Caco-2 (cell line): ENCODE measurements around the gene FITM2. TPM values are rescaled to one million over a fixed set of nuclear protein-coding genes. Genes with fewer than 3 reads are reported as not detected.
A peak's percentile ranks its signal among the peaks of the same experiment; 100 is the strongest.

Experiments used
- BruUV-seq: library from RNA; stranded (reverse); fragments of 400-500 nt; replicated peaks from 2 replicates; lab custom pipeline; 2021; lab: Mats Ljungman, UMichigan
- CTCF ChIA-PET: fragments of 300-600 bp; sonication (Branson Sonifier 250); formaldehyde crosslinking; loops from one replicate; lab custom pipeline; 2022; ENCODE audit warnings: antibody characterized with exemption; lab: Charles Lee
- POLR2A ChIA-PET: fragments of 300-600 bp; sonication (Branson Sonifier 250); formaldehyde crosslinking; loops from one replicate; lab custom pipeline; 2022; ENCODE audit warnings: antibody characterized with exemption; lab: Charles Lee
- DNase-seq, 2 experiments: peaks; one replicate each; pipeline versions ENCODE4 v3.0.0 to v3.0.0-alpha.2; 2020 to 2022
- H3K27me3 ChIP-seq: replicated peaks from 2 replicates; pipeline ENCODE4 v1.6.0; 2011; ENCODE audit warnings: low read length; ENCODE audit not compliant: control insufficient read depth, insufficient read depth
- H3K36me3 ChIP-seq: 2 replicates; pipeline ENCODE4 v1.5.1; 2011; ENCODE audit warnings: low read length; ENCODE audit not compliant: control insufficient read depth, insufficient read depth
- H3K4me1 ChIP-seq: fragments of 250-450 bp; sonication (Bioruptor Pico); 2 replicates; pipeline ENCODE4 v1.5.1; 2020; ENCODE audit warnings: mild to moderate bottlenecking
- H3K4me3 ChIP-seq: 2 replicates; pipeline ENCODE4 v1.5.1; 2011; ENCODE audit warnings: low read depth, mild to moderate bottlenecking, control low read depth, low read length
- H3K9me3 ChIP-seq: fragments of 250-450 bp; sonication (Bioruptor Pico); 2 replicates; pipeline ENCODE4 v1.5.1; 2020; ENCODE audit warnings: mild to moderate bottlenecking, moderate library complexity
- H3K27ac Mint-ChIP-seq: one replicate; pipeline ENCODE4 v1.8.0; 2022; ENCODE audit warnings: mixed read lengths; ENCODE audit not compliant: unreplicated experiment
- H3K27me3 Mint-ChIP-seq: one replicate; pipeline ENCODE4 v1.8.0; 2022; ENCODE audit warnings: mixed read lengths; ENCODE audit not compliant: insufficient read depth, unreplicated experiment
- H3K36me3 Mint-ChIP-seq: one replicate; pipeline ENCODE4 v1.8.0; 2022; ENCODE audit warnings: mild to moderate bottlenecking, mixed read lengths; ENCODE audit not compliant: insufficient read depth, unreplicated experiment
- H3K4me1 Mint-ChIP-seq: one replicate; pipeline ENCODE4 v1.8.0; 2022; ENCODE audit warnings: low read depth, mixed read lengths; ENCODE audit not compliant: unreplicated experiment
- H3K4me3 Mint-ChIP-seq: one replicate; pipeline ENCODE4 v1.8.0; 2022; ENCODE audit warnings: mild to moderate bottlenecking, moderate library complexity, mixed read lengths; ENCODE audit not compliant: unreplicated experiment
- H3K9me3 Mint-ChIP-seq: one replicate; pipeline ENCODE4 v1.8.0; 2022; ENCODE audit warnings: mixed read lengths; ENCODE audit not compliant: unreplicated experiment
- CTCF ChIP-seq, 2 experiments: fragments of 200-600 bp in 1 of 2; IDR thresholded peaks; 1 replicate in 1 of 2; 2 replicates in 1 of 2; pipeline versions ENCODE4 v1.5.1 to v1.8.0; 2011 to 2022; ENCODE audit warnings: antibody characterized with exemption in 1 of 2, control low read depth in 1 of 2, inconsistent platforms in 1 of 2, low read depth in 1 of 2, low read length in 1 of 2, mild to moderate bottlenecking in 1 of 2, moderate library complexity in 1 of 2; ENCODE audit not compliant: insufficient read depth in 1 of 2, severe bottlenecking in 1 of 2, unreplicated experiment in 1 of 2
- intact Hi-C: fragments of 100-400 bp; cut with micrococcal nuclease; formaldehyde crosslinking; loops from one replicate; pipeline ENCODE4 v1.10.0; 2022; ENCODE audit not compliant: unreplicated experiment
- total RNA-seq: library from RNA; stranded (reverse); gene quantifications from 2 replicates; pipeline ENCODE4 v1.2.3, GENCODE V29; 2022

FITM2 gene
- total RNA-seq, 1 experiment from 2014 or later = 14.4 TPM

GRCh38 chr20:44326391-44327159 is 15.6 kb upstream of the FITM2 start:
- Mint-ChIP-seq H3K4me3 (peak overlapping the region; percentile 49), H3K9me3 (no peaks in the 10 kb centered on the region), H3K4me1 (no peaks in the 10 kb centered on the region), H3K36me3 (no peaks in the 10 kb centered on the region), H3K27me3 (no peaks in the 10 kb centered on the region), H3K27ac (peak overlapping the region; percentile 46)
- Histone ChIP-seq H3K9me3 (no peaks in the 10 kb centered on the region), H3K36me3 (no peaks in the 10 kb centered on the region), H3K4me1 (no peaks in the 10 kb centered on the region), H3K4me3 (peak overlapping the region; percentile 36), H3K27me3 (no peaks in the 10 kb centered on the region)
- DNase-seq = peak in 1 of 2 experiments; percentile 42
- ChIA-PET CTCF (interaction anchor here (0.9 to 1.3 kb wide), 2 partner anchors 16 to 25 kb away, joined by 4 read pairs; partner anchors contain the start of gene FITM2), POLR2A (interaction anchor here (0.6 to 0.7 kb wide), 2 partner anchors 21 to 115 kb away, joined by 3 to 5 read pairs; no protein-coding TSS in a partner anchor)
- BruUV-seq = no TSS peak
- intact Hi-C loops = no loop called here
- no peak for TF ChIP-seq CTCF (IDR thresholded peaks at IDR 0.05; ENCODE audit: insufficient read depth in 1 of 2, low read depth in 1 of 2, low read length in 1 of 2, severe bottlenecking in 1 of 2, unreplicated experiment in 1 of 2)

- Mint-ChIP-seq H3K27ac (no peak overlapping the region), H3K27me3 (no peaks in the 10 kb centered on the region), H3K36me3 (no peaks in the 10 kb centered on the region), H3K4me3 (no peak overlapping the region), H3K9me3 (no peaks in the 10 kb centered on the region), H3K4me1 (no peaks in the 10 kb centered on the region)
- Histone ChIP-seq H3K36me3 (no peaks in the 10 kb centered on the region), H3K27me3 (no peaks in the 10 kb centered on the region), H3K9me3 (no peaks in the 10 kb centered on the region), H3K4me3 (no peak overlapping the region), H3K4me1 (no peaks in the 10 kb centered on the region)
- ChIA-PET CTCF (interaction anchor here (0.7 to 1.0 kb wide), 2 partner anchors 14 to 27 kb away, joined by 3 read pairs; partner anchors contain the start of gene FITM2), POLR2A (no interaction called here)
- no peak for DNase-seq
- TF ChIP-seq CTCF (IDR thresholded peaks at IDR 0.05; ENCODE audit: insufficient read depth in 1 of 2, low read depth in 1 of 2, low read length in 1 of 2, severe bottlenecking in 1 of 2, unreplicated experiment in 1 of 2) = no peak
- intact Hi-C loops = no loop called here
- BruUV-seq = no TSS peak
Measured at GRCh38 chr20:44324343-44324742, 13.3 kb upstream of the FITM2 start.

- Histone ChIP-seq H3K9me3 (no peaks in the 10 kb centered on the region), H3K4me3 (no peak overlapping the region), H3K36me3 (no peaks in the 10 kb centered on the region), H3K4me1 (no peaks in the 10 kb centered on the region), H3K27me3 (no peaks in the 10 kb centered on the region)
- no peak for DNase-seq
- no peaks in the 10 kb centered on the region for H3K4me1 Mint-ChIP-seq
- H3K27me3 Mint-ChIP-seq = no peaks in the 10 kb centered on the region
- no peak for TF ChIP-seq CTCF (IDR thresholded peaks at IDR 0.05; ENCODE audit: insufficient read depth in 1 of 2, low read depth in 1 of 2, low read length in 1 of 2, severe bottlenecking in 1 of 2, unreplicated experiment in 1 of 2)
- no TSS peak for BruUV-seq
- POLR2A ChIA-PET = interaction anchor here (1.3 kb wide), 1 partner anchor 9 kb away, joined by 4 read pairs; the partner anchor contains the start of gene FITM2
- no peaks in the 10 kb centered on the region for H3K36me3 Mint-ChIP-seq
- intact Hi-C loops = no loop called here
- H3K4me3 Mint-ChIP-seq = no peak overlapping the region
- H3K9me3 Mint-ChIP-seq = no peaks in the 10 kb centered on the region
- CTCF ChIA-PET = interaction anchor here (0.6 to 1.1 kb wide), 5 partner anchors 9 to 103 kb away, joined by 3 to 8 read pairs (median 4); partner anchors contain the start of gene FITM2
- H3K27ac Mint-ChIP-seq = no peak overlapping the region
Measured at GRCh38 chr20:44319839-44320422, 8.9 kb upstream of the FITM2 start.
